MM.1S (cell line): Measurements from ENCODE around the gene PRKCB.

Experiments used
- DNase-seq: peaks from one replicate; pipeline ENCODE4 v3.0.0-alpha.2; 2015
- H2AFZ ChIP-seq: fragments of 300-600 bp; sonication (generic); 2 replicates; pipeline ENCODE4 v1.6.0; 2016; ENCODE audit warnings: antibody characterized with exemption, low read length
- H3F3A ChIP-seq: fragments of 300-600 bp; sonication (generic); 2 replicates; pipeline ENCODE4 v1.6.1; 2016; ENCODE audit warnings: mild to moderate bottlenecking, antibody characterized with exemption, low read length, moderate library complexity, mixed read lengths; ENCODE audit not compliant: insufficient read depth
- H3K27ac ChIP-seq: fragments of 300-600 bp; sonication (generic); 2 replicates; pipeline ENCODE4 v1.5.1; 2016; ENCODE audit warnings: mild to moderate bottlenecking, low read length
- H3K27me3 ChIP-seq: fragments of 300-600 bp; sonication (generic); replicated peaks from 2 replicates; pipeline ENCODE4 v1.6.0; 2016; ENCODE audit warnings: low read length; ENCODE audit not compliant: insufficient read depth
- H3K36me3 ChIP-seq: fragments of 300-600 bp; sonication (generic); replicated peaks from 2 replicates; pipeline ENCODE4 v1.6.1; 2016; ENCODE audit warnings: mild to moderate bottlenecking, low read length, mixed read lengths; ENCODE audit not compliant: insufficient read depth
- H3K4me1 ChIP-seq: fragments of 300-600 bp; sonication (generic); 2 replicates; pipeline ENCODE4 v1.6.1; 2016; ENCODE audit warnings: low read length, mixed read lengths
- H3K4me2 ChIP-seq: fragments of 300-600 bp; sonication (generic); 2 replicates; pipeline ENCODE4 v1.6.0; 2016; ENCODE audit warnings: low read depth, low read length
- H3K4me3 ChIP-seq: fragments of 300-600 bp; sonication (generic); 2 replicates; pipeline ENCODE4 v1.5.1; 2016; ENCODE audit warnings: low read length, mixed read lengths
- H3K79me2 ChIP-seq: fragments of 300-600 bp; sonication (generic); 2 replicates; pipeline ENCODE4 v1.6.1; 2016; ENCODE audit warnings: mixed run types, low read length, mixed read lengths
- H3K9ac ChIP-seq: fragments of 300-600 bp; sonication (generic); 2 replicates; pipeline ENCODE4 v1.6.1; 2016; ENCODE audit warnings: low read length, mixed read lengths
- H3K9me2 ChIP-seq: fragments of 300-600 bp; sonication (generic); replicated peaks from 2 replicates; pipeline ENCODE4 v1.6.1; 2016; ENCODE audit warnings: mild to moderate bottlenecking, low read length, mixed read lengths; ENCODE audit not compliant: insufficient read depth
- H3K9me3 ChIP-seq: fragments of 300-600 bp; sonication (generic); replicated peaks from 2 replicates; pipeline ENCODE4 v1.6.1; 2016; ENCODE audit warnings: mild to moderate bottlenecking, low read length, mixed read lengths; ENCODE audit not compliant: insufficient read depth
- H4K20me1 ChIP-seq: fragments of 300-600 bp; sonication (generic); 2 replicates; pipeline ENCODE4 v1.6.1; 2016; ENCODE audit warnings: mild to moderate bottlenecking, low read length, moderate library complexity, mixed read lengths; ENCODE audit not compliant: insufficient read depth
- CTCF ChIP-seq: fragments of 300-600 bp; sonication (generic); IDR thresholded peaks from 2 replicates; pipeline ENCODE4 v1.5.1; 2016; ENCODE audit warnings: antibody characterized with exemption, low read length, mixed read lengths
- EZH2 ChIP-seq: fragments of 300-600 bp; sonication (generic); optimal IDR thresholded peaks from 2 replicates; pipeline ENCODE3; 2017; ENCODE audit warnings: low read depth, mild to moderate bottlenecking, antibody characterized with exemption, low read length, mixed read lengths
- EZH2phosphoT487 ChIP-seq: fragments of 300-600 bp; sonication (generic); IDR thresholded peaks from 2 replicates; pipeline ENCODE4 v1.6.1; 2018; ENCODE audit warnings: antibody characterized with exemption, low read length

PRKCB gene

GRCh38 chr16:24164416-24164815, 328.6 kb downstream of the PRKCB start:
- H3K4me2 ChIP-seq: no peak overlapping the region
- H4K20me1 ChIP-seq: no peaks in the 10 kb centered on the region
- no peaks in the 10 kb centered on the region for H3K79me2 ChIP-seq
- H3K4me3 ChIP-seq: no peak overlapping the region
- no peak for DNase-seq
- no peaks in the 10 kb centered on the region for H3K4me1 ChIP-seq
- no peak overlapping the region for H3K9ac ChIP-seq
- no peak overlapping the region for H2AFZ ChIP-seq
- H3F3A ChIP-seq: no peaks in the 10 kb centered on the region
- H3K9me2 ChIP-seq: no peaks in the 10 kb centered on the region
- H3K27ac ChIP-seq: no peak overlapping the region
- TF ChIP-seq EZH2phosphoT487 (no peak), CTCF (no peak), EZH2 (no peak)
- H3K9me3 ChIP-seq: no peaks in the 10 kb centered on the region
- H3K36me3 ChIP-seq: no peaks in the 10 kb centered on the region
- no peaks in the 10 kb centered on the region for H3K27me3 ChIP-seq

- no peaks in the 10 kb centered on the region for H3K9me3 ChIP-seq
- no peaks in the 10 kb centered on the region for H3F3A ChIP-seq
- H3K9ac ChIP-seq: no peak overlapping the region
- no peaks in the 10 kb centered on the region for H3K9me2 ChIP-seq
- H3K27ac ChIP-seq: no peak overlapping the region
- no peak for DNase-seq
- no peak overlapping the region for H2AFZ ChIP-seq
- H3K4me2 ChIP-seq: no peak overlapping the region
- H3K36me3 ChIP-seq: no peaks in the 10 kb centered on the region
- H3K4me1 ChIP-seq: no peaks in the 10 kb centered on the region
- TF ChIP-seq EZH2phosphoT487 (no peak), CTCF (no peak), EZH2 (no peak)
- no peaks in the 10 kb centered on the region for H3K79me2 ChIP-seq
- H4K20me1 ChIP-seq: no peaks in the 10 kb centered on the region
- no peak overlapping the region for H3K4me3 ChIP-seq
- H3K27me3 ChIP-seq: no peaks in the 10 kb centered on the region
Observed at GRCh38 chr16:24165273-24165672, 329.5 kb downstream of the PRKCB start.

GRCh38 chr16:24166661-24167528, 331.1 kb downstream of the PRKCB start:
- H3K79me2 ChIP-seq: no peaks in the 10 kb centered on the region
- H3K9me3 ChIP-seq: no peaks in the 10 kb centered on the region
- no peak overlapping the region for H3K9ac ChIP-seq
- H3K27ac ChIP-seq: no peak overlapping the region
- no peaks in the 10 kb centered on the region for H3K27me3 ChIP-seq
- no peaks in the 10 kb centered on the region for H4K20me1 ChIP-seq
- H3F3A ChIP-seq: no peaks in the 10 kb centered on the region
- H3K9me2 ChIP-seq: no peaks in the 10 kb centered on the region
- no peaks in the 10 kb centered on the region for H3K4me1 ChIP-seq
- no peak overlapping the region for H3K4me2 ChIP-seq
- DNase-seq: no peak
- no peak overlapping the region for H3K4me3 ChIP-seq
- no peak overlapping the region for H2AFZ ChIP-seq
- TF ChIP-seq EZH2phosphoT487 (no peak), CTCF (no peak), EZH2 (no peak)
- no peaks in the 10 kb centered on the region for H3K36me3 ChIP-seq
